H1 (cell line): ENCODE data around the gene NUDT7.

Experiments
- CREB1 ChIP-seq: IDR thresholded peaks from 2 replicates; pipeline ENCODE4 v1.6.1; 2012; ENCODE audit warnings: inconsistent platforms
- GTF2F1 ChIP-seq: IDR thresholded peaks from 2 replicates; pipeline ENCODE4 v1.6.1; 2012; ENCODE audit warnings: low read depth, low read length, improper control_type of control experiment, borderline replicate concordance
- JUND ChIP-seq: IDR thresholded peaks from 2 replicates; pipeline ENCODE4 v1.6.1; 2011; ENCODE audit warnings: mild to moderate bottlenecking, improper control_type of control experiment, low read length
- POLR2A ChIP-seq, 2 experiments: IDR thresholded peaks; 1 replicate in 1 of 2; 2 replicates in 1 of 2; pipeline ENCODE4 v1.6.1; 2011; ENCODE audit warnings: low read depth in 2 of 2, low read length in 2 of 2, mild to moderate bottlenecking in 2 of 2; ENCODE audit errors: control extremely low read depth in 1 of 2
- POLR2AphosphoS5 ChIP-seq: IDR thresholded peaks from 2 replicates; pipeline ENCODE4 v1.6.1; 2011; ENCODE audit warnings: low read depth, low read length
- SP1 ChIP-seq: IDR thresholded peaks from 2 replicates; pipeline ENCODE4 v1.6.1; 2011; ENCODE audit warnings: low read depth, low read length
- SUZ12 ChIP-seq: fragments of 200-600 bp; sonication (generic); IDR thresholded peaks from 2 replicates; pipeline ENCODE4 v1.6.1; 2012; ENCODE audit warnings: mild to moderate bottlenecking, inconsistent platforms, low read length, moderate library complexity, mixed read lengths
- TAF1 ChIP-seq: IDR thresholded peaks from 2 replicates; pipeline ENCODE4 v1.6.1; 2011; ENCODE audit warnings: mild to moderate bottlenecking, low read depth, low read length
- TF ChIP-seq, protein P1 (sequence below), 3 experiments: IDR thresholded peaks; 1 replicate in 2 of 3; 2 replicates in 1 of 3; pipeline versions ENCODE4 v1.5.1 to v1.6.1; 2011; ENCODE audit warnings: low read length in 3 of 3, mild to moderate bottlenecking in 3 of 3, inconsistent platforms in 2 of 3, low read depth in 1 of 3, moderate library complexity in 1 of 3; ENCODE audit not compliant: insufficient read depth in 1 of 3; ENCODE audit errors: control extremely low read depth in 1 of 3

DNA sequence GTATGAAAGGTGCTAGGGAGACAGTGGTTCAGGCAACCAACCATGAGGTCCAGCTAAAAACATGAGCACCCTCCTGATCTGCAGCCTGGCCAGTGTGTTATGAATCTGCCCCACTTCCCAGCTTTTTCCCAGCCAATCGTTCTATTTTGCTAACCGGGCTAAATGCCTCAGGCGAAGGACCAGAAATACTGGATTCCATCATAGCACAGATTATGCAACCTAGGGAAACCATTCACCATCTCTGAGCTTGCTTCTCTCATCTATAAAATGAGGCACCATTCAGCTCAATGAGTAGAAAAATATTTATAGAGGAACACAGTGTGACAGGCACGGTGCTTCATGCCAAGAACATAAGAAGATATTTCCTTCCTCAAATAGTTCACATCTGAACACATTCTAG is 45.2 kb upstream of the NUDT7 start:
- no peak for TF ChIP-seq POLR2A (IDR thresholded peaks at IDR 0.05; ENCODE audit: control extremely low read depth in 1 of 2, low read depth in 2 of 2, low read length in 2 of 2)
- TF ChIP-seq, protein P1, sequence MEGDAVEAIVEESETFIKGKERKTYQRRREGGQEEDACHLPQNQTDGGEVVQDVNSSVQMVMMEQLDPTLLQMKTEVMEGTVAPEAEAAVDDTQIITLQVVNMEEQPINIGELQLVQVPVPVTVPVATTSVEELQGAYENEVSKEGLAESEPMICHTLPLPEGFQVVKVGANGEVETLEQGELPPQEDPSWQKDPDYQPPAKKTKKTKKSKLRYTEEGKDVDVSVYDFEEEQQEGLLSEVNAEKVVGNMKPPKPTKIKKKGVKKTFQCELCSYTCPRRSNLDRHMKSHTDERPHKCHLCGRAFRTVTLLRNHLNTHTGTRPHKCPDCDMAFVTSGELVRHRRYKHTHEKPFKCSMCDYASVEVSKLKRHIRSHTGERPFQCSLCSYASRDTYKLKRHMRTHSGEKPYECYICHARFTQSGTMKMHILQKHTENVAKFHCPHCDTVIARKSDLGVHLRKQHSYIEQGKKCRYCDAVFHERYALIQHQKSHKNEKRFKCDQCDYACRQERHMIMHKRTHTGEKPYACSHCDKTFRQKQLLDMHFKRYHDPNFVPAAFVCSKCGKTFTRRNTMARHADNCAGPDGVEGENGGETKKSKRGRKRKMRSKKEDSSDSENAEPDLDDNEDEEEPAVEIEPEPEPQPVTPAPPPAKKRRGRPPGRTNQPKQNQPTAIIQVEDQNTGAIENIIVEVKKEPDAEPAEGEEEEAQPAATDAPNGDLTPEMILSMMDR (IDR thresholded peaks at IDR 0.05; ENCODE audit: control extremely low read depth in 1 of 3, insufficient read depth in 1 of 3, low read depth in 1 of 3, low read length in 3 of 3): no peak
- no peak for TF ChIP-seq CREB1
- no peak for TF ChIP-seq GTF2F1
- no peak for TF ChIP-seq SUZ12
- TF ChIP-seq POLR2AphosphoS5: no peak
- no peak for TF ChIP-seq JUND
- no peak for TF ChIP-seq TAF1
- TF ChIP-seq SP1: no peak
